Endodermal cell (in vitro differentiated cells): ENCODE data around the gene SPEF2. TPM values are rescaled to one million over a fixed set of nuclear protein-coding genes. Genes with fewer than 3 reads are reported as not detected.

Experiments used
- DNase-seq: peaks from one replicate; pipeline ENCODE4 v3.0.0-alpha.2; 2017
- H3K27ac ChIP-seq: 2 replicates; pipeline ENCODE4 v1.5.1; 2013; ENCODE audit warnings: mild to moderate bottlenecking, low read depth, low read length, moderate library complexity
- H3K27me3 ChIP-seq: 2 replicates; pipeline ENCODE4 v1.6.1; 2013; ENCODE audit warnings: mild to moderate bottlenecking, low read length, moderate library complexity; ENCODE audit not compliant: insufficient read depth, control insufficient read depth, poor library complexity, severe bottlenecking
- H3K36me3 ChIP-seq: 2 replicates; pipeline ENCODE4 v1.7.0; 2013; ENCODE audit warnings: mild to moderate bottlenecking, low read length, moderate library complexity; ENCODE audit not compliant: control insufficient read depth, insufficient read depth
- H3K4me1 ChIP-seq: one replicate; pipeline ENCODE4 v1.7.0; 2013; ENCODE audit warnings: low read length; ENCODE audit not compliant: control insufficient read depth, insufficient read depth
- H3K4me3 ChIP-seq: 2 replicates; pipeline ENCODE4 v1.5.1; 2013; ENCODE audit warnings: mild to moderate bottlenecking, low read length, moderate library complexity
- H3K9ac ChIP-seq: 2 replicates; pipeline ENCODE4 v1.6.1; 2013; ENCODE audit warnings: mild to moderate bottlenecking, low read length, moderate library complexity; ENCODE audit not compliant: poor library complexity, severe bottlenecking; ENCODE audit errors: extremely low read depth
- H3K9me3 ChIP-seq: 2 replicates; pipeline ENCODE4 v1.6.1; 2013; ENCODE audit warnings: mild to moderate bottlenecking, low read length, moderate library complexity; ENCODE audit not compliant: control insufficient read depth
- H3K27ac Mint-ChIP-seq: 2 replicates; pipeline ENCODE4 v1.8.0; 2020; ENCODE audit warnings: mixed read lengths
- H3K27me3 Mint-ChIP-seq: 2 replicates; pipeline ENCODE4 v1.8.0; 2021; ENCODE audit warnings: mild to moderate bottlenecking, mixed read lengths; ENCODE audit not compliant: insufficient read depth
- H3K36me3 Mint-ChIP-seq: 2 replicates; pipeline ENCODE4 v1.8.0; 2020; ENCODE audit warnings: low read depth, mixed read lengths
- H3K4me1 Mint-ChIP-seq: 2 replicates; pipeline ENCODE4 v1.8.0; 2020; ENCODE audit warnings: mixed read lengths
- H3K4me3 Mint-ChIP-seq: 2 replicates; pipeline ENCODE4 v1.8.0; 2020; ENCODE audit warnings: mild to moderate bottlenecking, moderate library complexity, mixed read lengths
- H3K9me3 Mint-ChIP-seq: 2 replicates; pipeline ENCODE4 v1.8.0; 2020; ENCODE audit warnings: mild to moderate bottlenecking, mixed read lengths
- CTCF ChIP-seq: fragments of 200-600 bp; sonication (generic); conservative IDR thresholded peaks from 2 replicates; pipeline ENCODE4 v1.5.0; 2021; ENCODE audit warnings: antibody characterized with exemption, mild to moderate bottlenecking
- WGBS, 2 experiments: methylation state at CpG; one replicate each; pipeline versions ENCODE4 v1.1.5 to v1.1.7; 2013; ENCODE audit warnings: missing lambda C conversion rate in 2 of 2, mixed read lengths in 1 of 2; ENCODE audit not compliant: insufficient coverage in 1 of 2, insufficient read length in 1 of 2; 5-methylcytosine and 5-hydroxymethylcytosine counted together
- total RNA-seq, 2 donors: library from RNA; stranded (reverse); fragmentation: NEBNext Ultra II Directional in 1 of 2; extraction: Animal tissue kit (Norgen Biotek cat#: 25700) in 1 of 2; gene quantifications; 2 replicates in 1 of 2; 3 replicates in 1 of 2; pipeline ENCODE4 v1.2.1, GENCODE V29; 2021

SPEF2 gene
- total RNA-seq, 2 donors from 2014 or later: 3.3 to 4.0 TPM

GRCh38 chr5:35785601-35786085, 168.0 kb downstream of the SPEF2 start:
- Histone ChIP-seq H3K9me3 (no peaks in the 10 kb centered on the region), H3K4me1 (peaks cover 4% of the 10 kb centered on the region), H3K27ac (no peak overlapping the region), H3K4me3 (no peak overlapping the region), H3K36me3 (no peaks in the 10 kb centered on the region), H3K9ac (no peak overlapping the region), H3K27me3 (no peaks in the 10 kb centered on the region)
- H3K36me3 Mint-ChIP-seq: no peaks in the 10 kb centered on the region
- peaks cover 18% of the 10 kb centered on the region for H3K4me1 Mint-ChIP-seq
- H3K27ac Mint-ChIP-seq: no peak overlapping the region
- peaks cover 3% of the 10 kb centered on the region for H3K27me3 Mint-ChIP-seq
- no peak for DNase-seq
- H3K9me3 Mint-ChIP-seq: no peaks in the 10 kb centered on the region
- 95% methylated on average over 4 of the region's 4 CpGs for WGBS, 2 experiments
- H3K4me3 Mint-ChIP-seq: no peak overlapping the region
- no peak for TF ChIP-seq CTCF

- TF ChIP-seq CTCF: no peak
- H3K9me3 Mint-ChIP-seq: no peaks in the 10 kb centered on the region
- Histone ChIP-seq H3K27me3 (no peaks in the 10 kb centered on the region), H3K36me3 (no peaks in the 10 kb centered on the region), H3K4me1 (peaks cover 4% of the 10 kb centered on the region), H3K9me3 (no peaks in the 10 kb centered on the region), H3K4me3 (no peak overlapping the region), H3K27ac (no peak overlapping the region), H3K9ac (no peak overlapping the region)
- no peak overlapping the region for H3K4me3 Mint-ChIP-seq
- WGBS, 2 experiments: 92 to 96% methylated on average over 2 to 4 of the region's 4 CpGs
- no peaks in the 10 kb centered on the region for H3K36me3 Mint-ChIP-seq
- no peaks in the 10 kb centered on the region for H3K27me3 Mint-ChIP-seq
- DNase-seq: no peak
- peaks cover 14% of the 10 kb centered on the region for H3K4me1 Mint-ChIP-seq
- no peak overlapping the region for H3K27ac Mint-ChIP-seq
These were observed 171.1 kb downstream of the SPEF2 start for GRCh38 chr5:35788724-35789123.

GRCh38 chr5:35789732-35790456, 172.2 kb downstream of the SPEF2 start:
- Mint-ChIP-seq H3K4me3 (no peak overlapping the region), H3K36me3 (no peaks in the 10 kb centered on the region), H3K4me1 (peaks cover 22% of the 10 kb centered on the region), H3K27me3 (no peaks in the 10 kb centered on the region), H3K9me3 (no peaks in the 10 kb centered on the region), H3K27ac (no peak overlapping the region)
- Histone ChIP-seq H3K9ac (no peak overlapping the region), H3K27me3 (no peaks in the 10 kb centered on the region), H3K27ac (no peak overlapping the region), H3K4me3 (no peak overlapping the region), H3K36me3 (no peaks in the 10 kb centered on the region), H3K9me3 (no peaks in the 10 kb centered on the region), H3K4me1 (peaks cover 4% of the 10 kb centered on the region)
- DNase-seq: no peak
- no peak for TF ChIP-seq CTCF
- 92 to 94% methylated on average over 4 of the region's 4 CpGs for WGBS, 2 experiments
